AG09309 (cell line): ENCODE data around the gene GRID2.

ENCODE experiments used
- DNase-seq: peaks from one replicate; pipeline ENCODE4 v3.0.0-alpha.2; 2010; ENCODE audit warnings: low read depth
- H3K4me3 ChIP-seq: 2 replicates; pipeline ENCODE4 v1.5.1; 2011; ENCODE audit warnings: mild to moderate bottlenecking, low read depth, low read length, moderate library complexity; ENCODE audit not compliant: control insufficient read depth
- CTCF ChIP-seq: IDR thresholded peaks from 2 replicates; pipeline ENCODE4 v1.5.1; 2011; ENCODE audit warnings: mild to moderate bottlenecking, low read depth, low read length, inconsistent platforms; ENCODE audit not compliant: insufficient read depth, control insufficient read depth; ENCODE audit errors: missing control alignments

GRID2 gene

DNA sequence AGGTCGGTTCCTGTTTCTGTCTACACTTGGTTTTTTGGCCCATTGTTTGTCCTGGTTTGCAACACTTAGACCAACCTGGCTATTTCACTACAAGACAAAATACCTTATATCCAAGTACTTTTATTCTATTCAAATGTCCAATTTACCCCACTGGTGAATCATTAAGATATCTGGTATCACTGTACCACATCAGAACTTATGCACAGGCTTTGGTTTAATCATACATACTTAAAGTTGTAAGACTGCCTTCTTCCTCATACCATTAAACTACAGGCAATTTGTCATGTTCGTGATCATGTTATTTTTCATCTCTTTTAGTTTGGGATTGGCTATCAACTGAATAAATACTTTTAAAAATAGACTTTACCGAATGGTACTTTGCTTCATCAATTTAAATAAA, 1471.8 kb downstream of the GRID2 start:
- no peak for DNase-seq
- no peak for TF ChIP-seq CTCF
- H3K4me3 ChIP-seq, result no peak overlapping the region

GRCh38 chr4:93776386-93777080, 1472.8 kb downstream of the GRID2 start:
- no peak for DNase-seq
- TF ChIP-seq CTCF, result no peak
- no peak overlapping the region for H3K4me3 ChIP-seq

DNA sequence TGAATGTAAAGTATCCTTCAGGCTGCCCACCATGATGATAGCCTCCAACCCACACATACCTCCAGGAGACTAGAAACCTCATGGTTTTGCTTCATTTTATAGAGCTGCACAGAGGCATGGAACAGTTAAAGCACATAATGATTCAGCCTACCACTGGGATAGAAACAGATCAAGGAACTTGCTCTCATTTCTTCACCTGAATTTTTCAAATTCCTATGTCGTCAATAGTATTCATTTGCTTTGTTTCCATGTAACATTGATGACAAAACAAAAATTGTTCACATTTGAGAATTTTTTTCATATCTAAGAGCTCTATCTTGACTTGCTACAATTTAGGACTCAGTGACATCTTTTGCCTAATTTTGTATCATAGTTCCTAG, 1473.3 kb downstream of the GRID2 start:
- TF ChIP-seq CTCF, result no peak
- DNase-seq, result no peak
- no peak overlapping the region for H3K4me3 ChIP-seq

- no peak for DNase-seq
- no peak for TF ChIP-seq CTCF
- H3K4me3 ChIP-seq, result no peak overlapping the region
Observed at GRCh38 chr4:93779228-93779627, 1475.5 kb downstream of the GRID2 start.

- DNase-seq, result no peak
- no peak for TF ChIP-seq CTCF
Observed at GRCh38 chr4:93780080-93780479, 1476.3 kb downstream of the GRID2 start.

DNA sequence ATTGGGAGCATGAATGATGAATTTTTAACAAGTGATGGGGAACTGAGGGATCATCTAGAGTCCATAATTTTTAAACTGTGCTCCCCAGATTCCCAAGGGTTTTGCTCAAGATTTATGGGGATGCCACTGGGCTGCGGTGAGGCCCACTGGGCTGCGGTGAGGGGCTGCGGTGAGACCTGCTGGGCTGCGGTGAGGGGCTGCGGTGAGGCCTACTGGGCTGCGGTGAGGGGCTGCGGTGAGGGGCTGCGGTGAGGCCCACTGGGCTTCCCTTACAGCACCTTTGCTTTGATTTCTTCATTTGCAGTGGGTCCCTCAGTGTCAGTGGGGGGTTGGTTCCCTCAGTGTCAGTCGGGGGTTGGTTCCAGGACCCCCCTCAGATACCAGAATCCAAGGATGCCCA, 1477.4 kb downstream of the GRID2 start:
- DNase-seq, result no peak
- H3K4me3 ChIP-seq, result no peak overlapping the region
- no peak for TF ChIP-seq CTCF

More at GRCh38 chr4:93780080-93780479, 1476.3 kb downstream of the GRID2 start:
- H3K4me3 ChIP-seq, result no peak overlapping the region
